Measurements from ENCODE around the gene SAC3D1. TPM values are rescaled to one million over a fixed set of nuclear protein-coding genes. Genes with fewer than 3 reads are reported as not detected.

SAC3D1 gene
- total RNA-seq, 1 donor from 2014 or later: 23.0 TPM

DNA sequence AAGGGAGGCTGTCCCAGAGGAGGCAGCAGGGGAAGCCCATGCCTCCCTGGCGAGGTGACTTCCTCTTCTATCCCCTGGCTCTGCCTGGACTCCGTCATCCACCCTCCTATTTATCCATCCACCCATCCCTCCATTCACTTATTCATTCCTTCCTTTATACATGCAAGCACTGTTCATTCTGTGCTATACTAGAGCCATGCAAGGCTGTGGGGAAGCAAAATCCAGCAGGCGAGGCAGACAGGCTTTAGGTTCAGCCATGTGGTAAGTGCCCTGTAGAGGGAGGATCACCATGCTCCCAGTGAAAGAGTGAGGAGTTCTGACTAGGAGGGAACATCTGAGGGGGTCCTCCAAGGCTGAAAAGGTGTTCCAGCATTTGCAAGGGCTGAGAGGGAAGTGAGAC, 18.5 kb downstream of the SAC3D1 start:
- intact Hi-C loops (cut with micrococcal nuclease): no loop called here

GRCh38 chr11:65059959-65060824, 19.2 kb downstream of the SAC3D1 start:
- intact Hi-C loops (cut with micrococcal nuclease): no loop called here

DNA sequence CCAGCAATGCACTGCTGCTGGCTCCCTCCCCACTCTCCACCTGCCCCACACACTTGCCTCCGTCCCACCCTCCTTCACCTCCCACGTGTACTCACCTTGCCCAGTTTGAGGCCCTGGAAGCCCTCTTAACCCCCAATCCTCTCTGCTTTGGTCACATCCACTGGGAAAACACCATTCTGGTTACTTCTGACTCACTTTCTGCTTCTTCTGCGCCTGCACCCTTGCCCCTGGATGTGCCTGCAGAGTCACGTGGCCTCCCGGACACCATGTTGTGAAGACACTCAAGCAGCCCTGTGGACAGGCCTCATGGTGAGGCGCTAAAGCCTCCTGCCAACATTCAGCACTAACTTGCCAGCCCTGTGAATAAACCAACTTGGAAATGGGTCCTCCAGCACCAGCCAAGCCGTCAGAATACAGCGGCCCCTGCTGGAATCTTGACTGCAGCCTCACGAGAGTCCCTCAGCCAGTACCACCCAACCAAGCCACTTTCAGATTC, 20.0 kb downstream of the SAC3D1 start:
- intact Hi-C loops (cut with micrococcal nuclease): no loop called here

DNA sequence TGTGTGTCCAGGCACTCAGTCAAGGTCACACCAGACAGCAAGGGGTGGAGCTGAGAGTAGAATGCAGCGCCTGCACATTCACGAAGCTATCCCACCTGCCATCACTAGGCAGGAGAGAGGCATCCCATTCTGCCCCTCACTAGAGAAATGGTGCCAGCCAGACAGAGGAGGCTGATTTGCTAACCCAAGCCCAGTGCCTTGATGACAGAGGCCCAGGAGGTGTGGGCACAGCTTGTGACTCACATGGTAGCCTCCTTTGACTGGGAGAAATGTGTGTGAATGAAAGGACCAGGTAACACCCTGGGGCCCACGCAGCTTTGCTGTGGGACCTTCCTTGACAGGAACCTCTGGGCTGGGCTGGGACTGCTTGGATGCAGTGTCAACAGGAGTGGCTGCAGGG, 22.5 kb downstream of the SAC3D1 start:
- intact Hi-C loops (cut with micrococcal nuclease): no loop called here

DNA sequence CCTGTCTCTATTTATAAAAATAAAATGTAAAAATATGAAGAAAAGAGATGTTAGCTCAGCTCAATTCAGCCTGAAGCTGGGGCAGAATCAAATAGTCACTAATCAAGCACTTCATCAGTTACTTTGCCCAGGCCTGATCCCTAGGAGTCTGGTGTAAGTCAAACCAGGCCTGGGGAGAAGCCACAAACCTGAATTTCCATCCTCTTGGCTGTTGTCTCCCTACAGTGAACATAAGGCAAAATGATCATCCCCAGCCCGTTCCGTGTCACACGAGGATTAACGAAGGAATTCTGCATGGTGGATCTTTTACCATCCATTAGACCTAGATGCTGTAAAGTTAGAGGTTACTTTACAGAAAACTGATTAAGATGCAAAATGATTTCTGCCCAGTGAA, 23.8 kb downstream of the SAC3D1 start:
- intact Hi-C loops (cut with micrococcal nuclease): no loop called here

- intact Hi-C loops (cut with micrococcal nuclease): no loop called here
These were observed 24.8 kb downstream of the SAC3D1 start for GRCh38 chr11:65065851-65066250.

DNA sequence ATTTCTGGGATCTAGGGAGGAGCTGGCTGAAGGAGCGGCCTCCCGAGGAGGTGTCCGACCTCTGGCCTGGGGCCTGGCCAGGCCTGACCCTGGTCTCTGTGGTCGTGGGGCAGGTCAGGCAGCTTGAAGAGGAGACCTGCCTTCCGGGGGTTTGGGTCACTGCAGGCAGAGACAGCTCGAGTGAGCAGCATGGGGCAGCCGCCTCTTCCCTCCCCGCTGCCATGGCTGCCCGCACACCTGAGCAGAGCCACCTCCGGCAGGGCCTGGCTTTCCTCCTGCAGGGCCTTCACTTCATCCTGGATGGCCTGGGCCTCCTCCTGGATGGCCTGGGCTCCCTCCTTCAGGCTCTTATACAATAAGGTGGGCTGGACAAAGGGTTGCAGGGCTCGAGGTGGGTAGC, 25.3 kb downstream of the SAC3D1 start:
- intact Hi-C loops (cut with micrococcal nuclease): no loop called here

GRCh38 chr11:65066805-65067291, 25.8 kb downstream of the SAC3D1 start:
- intact Hi-C loops (cut with micrococcal nuclease): no loop called here

GRCh38 chr11:65067446-65067845, 26.4 kb downstream of the SAC3D1 start:
- intact Hi-C loops (cut with micrococcal nuclease): no loop called here

DNA sequence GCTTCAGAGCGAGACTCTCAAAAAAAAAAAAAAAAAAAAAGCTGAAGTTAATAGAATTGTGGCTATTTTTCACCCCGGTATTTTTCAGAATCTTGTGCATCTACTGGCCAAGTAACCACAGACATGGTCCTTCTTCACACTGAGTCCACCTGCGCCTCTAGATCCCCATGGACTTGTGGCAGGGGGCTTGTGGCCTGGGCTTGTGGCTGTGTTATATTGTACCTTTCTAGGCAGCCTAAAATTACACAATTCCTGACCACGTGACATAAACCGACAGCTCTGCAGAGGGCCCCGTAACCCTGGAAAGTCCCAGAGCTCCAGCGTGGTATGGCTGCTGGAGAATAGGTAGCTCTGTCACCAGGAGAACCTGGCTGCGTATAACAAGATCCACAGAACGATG, 28.2 kb downstream of the SAC3D1 start:
- intact Hi-C loops (cut with micrococcal nuclease): no loop called here

- intact Hi-C loops (cut with micrococcal nuclease): no loop called here
These were observed 31.1 kb downstream of the SAC3D1 start for GRCh38 chr11:65071907-65072630.

- intact Hi-C loops (cut with micrococcal nuclease): no loop called here
These were observed 31.6 kb downstream of the SAC3D1 start for GRCh38 chr11:65072631-65072966.

DNA sequence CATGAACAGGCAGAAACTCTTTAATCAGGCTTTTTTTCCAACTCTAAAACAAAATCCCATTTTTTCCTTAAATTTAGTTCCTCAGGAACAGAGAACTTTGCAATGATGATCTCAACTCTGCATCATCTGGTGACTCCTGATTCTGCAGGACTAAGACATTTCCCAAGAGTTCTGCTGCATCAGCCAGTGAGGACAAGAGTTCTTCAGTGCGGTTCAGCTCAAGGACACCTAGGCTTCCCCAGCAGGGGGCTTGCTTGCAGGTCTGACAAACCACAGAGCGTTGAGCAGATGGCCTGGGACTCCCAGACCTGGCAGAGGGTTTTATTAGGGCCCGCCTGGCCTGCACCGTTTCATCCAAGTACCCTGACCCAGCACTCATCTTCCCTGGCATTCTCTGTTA, 36.4 kb downstream of the SAC3D1 start:
- intact Hi-C loops (cut with micrococcal nuclease): no loop called here

DNA sequence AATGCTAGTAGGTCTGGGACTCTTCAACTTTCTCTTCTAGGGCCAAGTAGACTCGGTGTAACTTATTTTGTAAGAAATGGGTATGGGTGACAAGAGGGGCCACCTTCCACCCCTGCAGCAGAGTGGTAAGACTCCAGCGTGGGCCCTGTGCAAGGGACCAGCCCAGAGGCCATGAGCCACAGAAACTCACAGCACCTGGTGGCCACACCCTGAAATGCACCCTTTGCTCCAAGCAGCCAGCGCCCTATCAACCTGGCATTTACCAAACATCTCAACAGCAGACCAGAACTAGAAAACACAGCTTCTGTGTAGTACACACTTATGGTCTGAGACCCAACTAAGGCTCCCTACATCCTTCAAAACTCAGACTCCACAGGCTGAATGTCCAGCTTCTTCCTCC, 37.1 kb downstream of the SAC3D1 start:
- intact Hi-C loops (cut with micrococcal nuclease): loop anchor here (1.0 kb wide), 1 partner anchor 65 kb away; no protein-coding TSS in a partner anchor

GRCh38 chr11:65078786-65079342, 37.9 kb downstream of the SAC3D1 start:
- intact Hi-C loops (cut with micrococcal nuclease): loop anchor here (1.0 kb wide), 1 partner anchor 66 kb away; no protein-coding TSS in a partner anchor

- intact Hi-C loops (cut with micrococcal nuclease): loop anchor here (5.0 kb wide), 1 partner anchor 166 kb away; the partner anchor contains the start of gene ATG2A
These were observed 42.3 kb downstream of the SAC3D1 start for GRCh38 chr11:65083134-65083833.

- intact Hi-C loops (cut with micrococcal nuclease): loop anchor here (1.0 to 5.0 kb wide), 7 partner anchors 12 to 167 kb away; partner anchors contain the start of genes ATG2A, FAU, MRPL49 and SAC3D1
These were observed 43.0 kb downstream of the SAC3D1 start, which contains the start of the genes CDCA5 and ZFPL1 for GRCh38 chr11:65083834-65084597. TSS of gene CDCA5 (minus strand) at chr11:65084040. CDS start at chr11:65083978, 62 bp downstream. TSS of gene ZFPL1 (plus strand) at chr11:65084222. CDS start at chr11:65084699, 477 bp downstream.

DNA sequence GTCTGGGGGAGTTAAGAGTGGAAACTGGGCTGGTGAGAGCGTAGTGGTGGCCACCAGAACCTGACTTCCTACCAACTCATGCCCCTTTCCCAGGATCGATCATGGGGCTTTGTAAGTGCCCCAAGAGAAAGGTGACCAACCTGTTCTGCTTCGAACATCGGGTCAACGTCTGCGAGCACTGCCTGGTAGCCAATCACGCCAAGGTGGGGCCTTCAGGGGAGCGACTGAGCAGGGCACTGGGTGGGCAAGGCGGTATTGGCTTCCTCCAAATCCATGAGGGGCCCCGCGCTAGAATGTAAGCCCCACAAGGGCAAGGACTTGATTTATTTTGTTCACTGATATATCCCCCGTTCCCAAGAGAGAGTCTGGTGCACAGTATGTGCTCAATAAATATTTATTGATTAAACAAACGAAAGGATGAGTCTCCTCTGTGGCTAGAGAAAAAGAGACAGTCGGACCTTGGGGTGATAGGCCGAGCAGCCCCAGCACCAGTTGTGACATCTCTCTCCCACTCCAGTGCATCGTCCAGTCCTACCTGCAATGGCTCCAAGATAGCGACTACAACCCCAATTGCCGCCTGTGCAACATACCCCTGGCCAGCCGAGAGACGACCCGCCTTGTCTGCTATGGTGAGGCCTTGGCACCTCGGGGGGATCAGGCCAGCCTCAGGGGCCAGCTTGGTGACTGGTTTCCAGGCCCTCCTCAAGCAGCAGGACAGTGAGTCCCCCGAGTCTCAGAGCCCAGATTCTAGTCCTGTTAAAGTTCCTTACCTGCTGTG, 43.8 kb downstream of the SAC3D1 start:
- intact Hi-C loops (cut with micrococcal nuclease): loop anchor here (1.0 to 5.0 kb wide), 7 partner anchors 12 to 167 kb away; partner anchors contain the start of genes ATG2A, FAU, MRPL49 and SAC3D1

- intact Hi-C loops (cut with micrococcal nuclease): no loop called here
These were observed 44.4 kb downstream of the SAC3D1 start for GRCh38 chr11:65085446-65085845.

Measured in T-helper 2 cell treated with Interferon-gamma antibody and Interleukin-4, amounts not matched to agents 100 ng/mL and 5 ng/mL, for 36 hours (primary cell).